ELF-1 (cell line): ENCODE measurements around the gene BIRC3.
"Not testable (repeated sequence)": the region's sequence is repeated elsewhere in the genome, so short reads cannot be mapped to it uniquely, and the experiment has no call there.

Experiments used
- DNase-seq: peaks from one replicate; pipeline ENCODE4 v3.0.0-alpha.2; 2016; ENCODE audit warnings: low read depth, low spot score

BIRC3 gene

GRCh38 chr11:102295045-102295444 is 22.2 kb upstream of the BIRC3 start:
- DNase-seq: no peak

GRCh38 chr11:102296757-102297156 is 20.5 kb upstream of the BIRC3 start:
- not testable (repeated sequence) for DNase-seq

- not testable (repeated sequence) for DNase-seq
Observed at GRCh38 chr11:102300837-102301236, 16.4 kb upstream of the BIRC3 start.

GRCh38 chr11:102302241-102302640 is 15.0 kb upstream of the BIRC3 start:
- no peak for DNase-seq

- no peak for DNase-seq
Observed at GRCh38 chr11:102304686-102305085, 12.6 kb upstream of the BIRC3 start.

- DNase-seq: no peak
Observed at GRCh38 chr11:102305352-102306047, 11.8 kb upstream of the BIRC3 start.

- DNase-seq: no peak
Observed at GRCh38 chr11:102306048-102306597, 11.2 kb upstream of the BIRC3 start.

- no peak for DNase-seq
Observed at GRCh38 chr11:102306817-102307726, 10.2 kb upstream of the BIRC3 start.

GRCh38 chr11:102307727-102308038 is 9.6 kb upstream of the BIRC3 start:
- DNase-seq: no peak

GRCh38 chr11:102309621-102310541 is 7.4 kb upstream of the BIRC3 start:
- DNase-seq: peak; percentile 32

- no peak for DNase-seq
Observed at GRCh38 chr11:102312667-102313066, 4.6 kb upstream of the BIRC3 start.

GRCh38 chr11:102313238-102313940 is 3.9 kb upstream of the BIRC3 start:
- no peak for DNase-seq

- DNase-seq: no peak
Observed at GRCh38 chr11:102314784-102315183, 2.5 kb upstream of the BIRC3 start.

GRCh38 chr11:102316346-102316904 is 859 bp upstream of the BIRC3 start:
- no peak for DNase-seq

GRCh38 chr11:102317768-102318103 is 452 bp downstream of the BIRC3 start:
- DNase-seq: no peak

- DNase-seq: no peak
Observed at GRCh38 chr11:102318469-102318868, 1.2 kb downstream of the BIRC3 start.

- DNase-seq: no peak
Observed at GRCh38 chr11:102319544-102319943, 2.3 kb downstream of the BIRC3 start.

GRCh38 chr11:102320188-102320587 is 2.9 kb downstream of the BIRC3 start:
- no peak for DNase-seq

GRCh38 chr11:102320679-102321078 is 3.4 kb downstream of the BIRC3 start:
- DNase-seq: no peak

- no peak for DNase-seq
Observed at GRCh38 chr11:102322560-102322959, 5.3 kb downstream of the BIRC3 start.
